ENCODE results near the gene DCDC2B.

The DCDC2B gene

GRCh38 chr1:32205401-32206370 is 3.2 kb upstream of the DCDC2B start, which contains the start of gene IQCC:
Gene IQCC (plus strand): TSS chr1:32205671. CDS start chr1:32205682, 11 bp downstream.
- Histone ChIP-seq H2AFZ (ENCODE audit: low read depth) (peak within 1 kb of the TSS; percentile 59), H3K27ac (peak within 1 kb of the TSS; percentile 18; the same call in 1 of the 2 replicates)
- no peak for TF ChIP-seq CTCF (conservative IDR thresholded peaks at IDR 0.05; ENCODE audit: low read depth, low read length)

GRCh38 chr1:32208469-32208868 is 420 bp upstream of the DCDC2B start:
- H3K4me2 ChIP-seq = no peak overlapping the region
- no peaks in the 10 kb centered on the region for H3K36me3 ChIP-seq (ENCODE audit: insufficient read depth)
- H3K9ac ChIP-seq = no peak overlapping the region
- no peaks in the 10 kb centered on the region for H3K79me2 ChIP-seq (ENCODE audit: insufficient read depth, low read depth)
- H3K4me1 ChIP-seq (ENCODE audit: low read depth, poor library complexity, severe bottlenecking) = peaks cover 22% of the 10 kb centered on the region
- no peak overlapping the region for H3K4me3 ChIP-seq (IDR thresholded peaks at IDR 0.05; ENCODE audit: insufficient read depth, low read depth, low read length)
- no peak for TF ChIP-seq CTCF (conservative IDR thresholded peaks at IDR 0.05; ENCODE audit: low read depth, low read length)
- H4K20me1 ChIP-seq (ENCODE audit: insufficient read depth) = no peaks in the 10 kb centered on the region
- H2AFZ ChIP-seq (ENCODE audit: low read depth) = no peak overlapping the region
- H3K27ac ChIP-seq = no peak overlapping the region
- no peaks in the 10 kb centered on the region for H3K27me3 ChIP-seq (ENCODE audit: insufficient read depth, low read depth)

More at GRCh38 chr1:32205401-32206370, 3.2 kb upstream of the DCDC2B start, which contains the start of gene IQCC:
- no peaks in the 10 kb centered on the region for H3K36me3 ChIP-seq (ENCODE audit: insufficient read depth)
- H3K27me3 ChIP-seq (ENCODE audit: insufficient read depth, low read depth) = no peaks in the 10 kb centered on the region
- peak within 1 kb of the TSS; percentile 93 for H3K4me2 ChIP-seq
- no peaks in the 10 kb centered on the region for H3K79me2 ChIP-seq (ENCODE audit: insufficient read depth, low read depth)
- no peaks in the 10 kb centered on the region for H4K20me1 ChIP-seq (ENCODE audit: insufficient read depth)
- H3K9ac ChIP-seq = peak within 1 kb of the TSS; percentile 67
- peak within 1 kb of the TSS; percentile 88 for H3K4me3 ChIP-seq (IDR thresholded peaks at IDR 0.05; ENCODE audit: insufficient read depth, low read depth, low read length)
- H3K4me1 ChIP-seq (ENCODE audit: low read depth, poor library complexity, severe bottlenecking) = peaks cover 42% of the 10 kb centered on the region

- H3K9ac ChIP-seq = no peak overlapping the region
- H3K79me2 ChIP-seq (ENCODE audit: insufficient read depth, low read depth) = no peaks in the 10 kb centered on the region
- H4K20me1 ChIP-seq (ENCODE audit: insufficient read depth) = no peaks in the 10 kb centered on the region
- H3K27ac ChIP-seq = no peak overlapping the region
- no peaks in the 10 kb centered on the region for H3K36me3 ChIP-seq (ENCODE audit: insufficient read depth)
- no peaks in the 10 kb centered on the region for H3K27me3 ChIP-seq (ENCODE audit: insufficient read depth, low read depth)
- no peak overlapping the region for H3K4me2 ChIP-seq
- H2AFZ ChIP-seq (ENCODE audit: low read depth) = no peak overlapping the region
- no peak overlapping the region for H3K4me3 ChIP-seq (IDR thresholded peaks at IDR 0.05; ENCODE audit: insufficient read depth, low read depth, low read length)
- TF ChIP-seq CTCF (conservative IDR thresholded peaks at IDR 0.05; ENCODE audit: low read depth, low read length) = peak; percentile 83
- H3K4me1 ChIP-seq (ENCODE audit: low read depth, poor library complexity, severe bottlenecking) = peaks cover 6% of the 10 kb centered on the region
Observed at GRCh38 chr1:32215629-32216480, 7.0 kb downstream of the DCDC2B start.

GRCh38 chr1:32216566-32216965 is 7.7 kb downstream of the DCDC2B start:
- Histone ChIP-seq H3K4me2 (no peak overlapping the region), H3K36me3 (ENCODE audit: insufficient read depth) (no peaks in the 10 kb centered on the region), H3K4me3 (IDR thresholded peaks at IDR 0.05; ENCODE audit: insufficient read depth, low read depth, low read length) (no peak overlapping the region), H3K27ac (no peak overlapping the region), H3K79me2 (ENCODE audit: insufficient read depth, low read depth) (no peaks in the 10 kb centered on the region), H3K9ac (no peak overlapping the region), H3K27me3 (ENCODE audit: insufficient read depth, low read depth) (no peaks in the 10 kb centered on the region), H3K4me1 (ENCODE audit: low read depth, poor library complexity, severe bottlenecking) (peaks cover 10% of the 10 kb centered on the region), H4K20me1 (ENCODE audit: insufficient read depth) (no peaks in the 10 kb centered on the region), H2AFZ (ENCODE audit: low read depth) (no peak overlapping the region)
- no peak for TF ChIP-seq CTCF (conservative IDR thresholded peaks at IDR 0.05; ENCODE audit: low read depth, low read length)
